Measurements from ENCODE around the gene GSTM4. TPM values are rescaled to one million over a fixed set of nuclear protein-coding genes. Genes with fewer than 3 reads are reported as not detected.

GSTM4 gene
- total RNA-seq (2014; rRNA removed; shearing (Covaris generic)), result 0.13 TPM in 1 of 2 replicates, not detected in the other
- polyA plus RNA-seq (2015; cell fraction: cytosol; rRNA removed), result not detected in 2 replicates
- polyA plus RNA-seq (2015; cell fraction: nucleus; rRNA removed), result not detected in 2 replicates

- no peak for DNase-seq (ENCODE audit: low read depth)
Measured at GRCh38 chr1:109655615-109656519, at the start of gene GSTM4. Gene GSTM4, plus strand, starts transcription at chr1:109656099. Its CDS starts 291 bp downstream, at chr1:109656390.

- DNase-seq (ENCODE audit: low read depth), result no peak
Measured at GRCh38 chr1:109609881-109610280, 46.0 kb upstream of the GSTM4 start.

GRCh38 chr1:109610609-109611307, 45.1 kb upstream of the GSTM4 start:
- DNase-seq (ENCODE audit: low read depth), result peak; percentile 33

GRCh38 chr1:109611308-109611990, 44.5 kb upstream of the GSTM4 start:
- no peak for DNase-seq (ENCODE audit: low read depth)

GRCh38 chr1:109613361-109614147, 42.3 kb upstream of the GSTM4 start:
- DNase-seq (ENCODE audit: low read depth), result no peak

GRCh38 chr1:109615879-109616278, 40.0 kb upstream of the GSTM4 start:
- DNase-seq (ENCODE audit: low read depth), result no peak

- DNase-seq (ENCODE audit: low read depth), result no peak
Measured at GRCh38 chr1:109616391-109616790, 39.5 kb upstream of the GSTM4 start.

- peak; percentile 91 for DNase-seq (ENCODE audit: low read depth)
Measured at GRCh38 chr1:109617291-109617801, 38.6 kb upstream of the GSTM4 start.

- no peak for DNase-seq (ENCODE audit: low read depth)
Measured at GRCh38 chr1:109618661-109619575, 37.0 kb upstream of the GSTM4 start.

- peak; percentile 79 for DNase-seq (ENCODE audit: low read depth)
Measured at GRCh38 chr1:109619576-109620400, 36.1 kb upstream of the GSTM4 start, which contains the start of the genes AMPD2 and GNAT2. Gene AMPD2, plus strand, starts transcription at chr1:109619837. Its CDS starts 1,339 bp downstream, at chr1:109621176. Gene GNAT2, minus strand, starts transcription at chr1:109619616. Its CDS starts 6,746 bp downstream, at chr1:109612870.

- DNase-seq (ENCODE audit: low read depth), result peak; percentile 54
Measured at GRCh38 chr1:109620401-109620791, 35.5 kb upstream of the GSTM4 start.

GRCh38 chr1:109620841-109621286, 35.0 kb upstream of the GSTM4 start:
- DNase-seq (ENCODE audit: low read depth), result peak; percentile 96

- no peak for DNase-seq (ENCODE audit: low read depth)
Measured at GRCh38 chr1:109621379-109622136, 34.3 kb upstream of the GSTM4 start.

GRCh38 chr1:109622137-109622892, 33.6 kb upstream of the GSTM4 start:
- DNase-seq (ENCODE audit: low read depth), result no peak

GRCh38 chr1:109622895-109623294, 33.0 kb upstream of the GSTM4 start:
- no peak for DNase-seq (ENCODE audit: low read depth)

GRCh38 chr1:109623601-109624161, 32.2 kb upstream of the GSTM4 start:
- DNase-seq (ENCODE audit: low read depth), result no peak

All from HT1080 (cell line).